ENCODE results near the gene TYMP. TPM values are rescaled to one million over a fixed set of nuclear protein-coding genes. Genes with fewer than 3 reads are reported as not detected.

The TYMP gene
- total RNA-seq, 2 experiments from 2014 or later: 9.9 to 10.0 TPM

DNA sequence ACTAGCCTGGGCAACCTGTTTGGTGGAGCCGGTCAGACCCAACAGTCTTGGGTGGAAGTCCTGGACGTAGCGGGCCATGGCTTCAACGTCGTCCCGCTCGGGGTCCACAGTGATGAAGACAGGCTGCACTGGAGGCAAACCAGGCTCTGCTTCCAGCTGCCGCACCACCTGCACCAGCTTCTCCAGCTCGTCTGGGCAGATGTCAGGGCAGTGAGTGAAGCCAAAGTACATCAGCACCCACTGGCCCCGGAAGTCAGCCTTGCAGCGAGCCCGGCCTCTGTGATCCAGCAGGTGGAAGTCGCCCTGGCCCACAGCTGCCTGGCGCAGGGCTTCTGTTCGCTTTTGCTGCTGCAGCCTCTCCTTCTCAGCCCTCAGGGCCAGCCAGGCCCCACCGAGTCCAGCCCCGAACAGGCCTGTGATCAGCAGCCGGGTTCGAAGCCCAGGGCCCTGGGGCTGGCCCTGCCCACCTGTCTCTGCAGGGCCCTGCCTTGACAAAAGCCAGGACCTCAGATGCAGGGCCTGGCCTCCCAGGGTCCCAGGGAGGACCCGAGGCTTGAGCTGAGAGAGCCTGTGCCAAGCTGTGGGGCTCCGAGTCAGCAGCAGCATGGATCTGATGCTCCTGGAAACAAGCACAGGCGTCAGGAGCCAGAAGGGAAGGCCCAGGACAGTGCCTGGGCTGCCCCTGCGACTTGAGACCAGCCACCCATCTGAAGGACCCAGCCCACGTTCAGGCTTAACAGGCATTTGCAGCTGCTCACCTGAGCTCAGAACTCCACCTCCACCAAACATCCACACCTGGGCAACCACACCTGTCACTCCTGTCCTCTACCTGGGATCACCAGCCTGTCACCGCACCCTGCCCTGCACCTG, 5.8 kb downstream of the TYMP start:
- POLR2A ChIA-PET: interaction anchor here (1.7 to 6.7 kb wide), 7 partner anchors 14 to 97 kb away, joined by 7 to 258 read pairs (median 71); partner anchors contain the start of genes KLHDC7B, LMF2, NCAPH2 and SYCE3
- Histone ChIP-seq H3K27ac (ENCODE audit: low read depth in 1 of 2, low read length in 2 of 2) (no peak overlapping the region), H3K9me3 (ENCODE audit: control insufficient read depth in 1 of 2, insufficient read depth in 1 of 2, low read length in 2 of 2) (no peaks in the 10 kb centered on the region), H3K36me3 (ENCODE audit: insufficient read depth, low read length) (peaks cover 40% of the 10 kb centered on the region), H3K4me3 (ENCODE audit: low read length) (peak overlapping the region; percentile 70), H3K4me1 (ENCODE audit: insufficient read depth, low read length) (peaks cover 44% of the 10 kb centered on the region), H3K27me3 (ENCODE audit: control insufficient read depth in 1 of 2, insufficient read depth in 2 of 2, low read length in 2 of 2) (no peaks in the 10 kb centered on the region)
- CTCF ChIA-PET: interaction anchor here (5.2 kb wide), 1 partner anchor 40 kb away, joined by 70 read pairs; the partner anchor contains the start of gene SYCE3
- DNase-seq: peak in 2 of 14 experiments; percentile 26 to 47
- H3K27me3 Mint-ChIP-seq: no peaks in the 10 kb centered on the region
- peaks cover 28% of the 10 kb centered on the region for H3K4me1 Mint-ChIP-seq (ENCODE audit: low read depth)
- H3K27ac Mint-ChIP-seq: peak overlapping the region; percentile 89
- intact Hi-C loops (cut with DNase I, micrococcal nuclease): loop anchor here in 1 of 2 experiments (2.0 kb wide), 1 partner anchor 15 kb away; the partner anchor contains the start of gene NCAPH2
- peak overlapping the region; percentile 91 for H3K4me3 Mint-ChIP-seq
- H3K36me3 Mint-ChIP-seq (ENCODE audit: low read depth): peaks cover 45% of the 10 kb centered on the region
- no peaks in the 10 kb centered on the region for H3K9me3 Mint-ChIP-seq
- no peak for ATAC-seq (ENCODE audit: poor library complexity)
- TF ChIP-seq, protein P1, sequence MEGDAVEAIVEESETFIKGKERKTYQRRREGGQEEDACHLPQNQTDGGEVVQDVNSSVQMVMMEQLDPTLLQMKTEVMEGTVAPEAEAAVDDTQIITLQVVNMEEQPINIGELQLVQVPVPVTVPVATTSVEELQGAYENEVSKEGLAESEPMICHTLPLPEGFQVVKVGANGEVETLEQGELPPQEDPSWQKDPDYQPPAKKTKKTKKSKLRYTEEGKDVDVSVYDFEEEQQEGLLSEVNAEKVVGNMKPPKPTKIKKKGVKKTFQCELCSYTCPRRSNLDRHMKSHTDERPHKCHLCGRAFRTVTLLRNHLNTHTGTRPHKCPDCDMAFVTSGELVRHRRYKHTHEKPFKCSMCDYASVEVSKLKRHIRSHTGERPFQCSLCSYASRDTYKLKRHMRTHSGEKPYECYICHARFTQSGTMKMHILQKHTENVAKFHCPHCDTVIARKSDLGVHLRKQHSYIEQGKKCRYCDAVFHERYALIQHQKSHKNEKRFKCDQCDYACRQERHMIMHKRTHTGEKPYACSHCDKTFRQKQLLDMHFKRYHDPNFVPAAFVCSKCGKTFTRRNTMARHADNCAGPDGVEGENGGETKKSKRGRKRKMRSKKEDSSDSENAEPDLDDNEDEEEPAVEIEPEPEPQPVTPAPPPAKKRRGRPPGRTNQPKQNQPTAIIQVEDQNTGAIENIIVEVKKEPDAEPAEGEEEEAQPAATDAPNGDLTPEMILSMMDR (IDR thresholded peaks at IDR 0.05): no peak

GRCh38 chr22:50523458-50523805, 6.4 kb downstream of the TYMP start:
- POLR2A ChIA-PET: interaction anchor here (1.0 to 3.2 kb wide), 2 partner anchors 15 to 16 kb away, joined by 5 to 250 read pairs; partner anchors contain the start of genes LMF2 and NCAPH2
- no peaks in the 10 kb centered on the region for H3K27me3 Mint-ChIP-seq
- CTCF ChIA-PET: no interaction called here

DNA sequence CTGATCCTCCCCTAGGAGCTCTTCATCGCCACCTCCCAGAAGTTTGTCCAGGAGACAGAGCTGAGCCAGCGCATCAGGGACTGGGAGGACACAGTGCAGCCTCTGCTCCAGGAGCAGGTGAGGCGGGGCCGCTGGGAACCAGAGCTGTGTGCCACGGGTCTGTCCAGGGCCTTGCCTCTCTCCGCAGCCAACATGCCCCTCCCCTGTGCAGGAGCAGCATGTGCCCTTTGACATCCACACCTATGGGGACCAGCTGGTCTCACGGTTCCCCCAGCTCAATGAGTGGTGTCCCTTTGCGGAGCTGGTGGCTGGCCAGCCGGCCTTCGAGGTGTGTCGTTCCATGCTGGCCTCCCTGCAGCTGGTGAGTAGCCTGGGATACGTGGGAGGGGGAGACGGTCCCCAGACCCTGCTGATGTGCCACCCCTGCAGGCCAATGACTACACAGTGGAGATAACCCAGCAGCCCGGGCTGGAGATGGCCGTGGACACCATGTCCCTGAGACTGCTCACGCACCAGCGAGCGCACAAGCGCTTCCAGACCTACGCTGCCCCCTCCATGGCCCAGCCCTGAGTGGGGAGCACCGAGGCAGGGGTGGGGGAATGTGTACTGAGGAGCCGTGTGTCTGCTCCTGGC, 6.9 kb downstream of the TYMP start:
- H3K27ac Mint-ChIP-seq: peak overlapping the region; percentile 24
- H3K4me3 Mint-ChIP-seq: peak overlapping the region; percentile 51
- peaks cover 51% of the 10 kb centered on the region for H3K36me3 ChIP-seq (ENCODE audit: insufficient read depth, low read length)
- no peak for ATAC-seq (ENCODE audit: poor library complexity)
- no peak overlapping the region for H3K27ac ChIP-seq (ENCODE audit: low read depth in 1 of 2, low read length in 2 of 2)
- no peak overlapping the region for H3K4me3 ChIP-seq (ENCODE audit: low read length)
- H3K9me3 Mint-ChIP-seq: no peaks in the 10 kb centered on the region
- no peaks in the 10 kb centered on the region for H3K27me3 Mint-ChIP-seq
- H3K27me3 ChIP-seq (ENCODE audit: control insufficient read depth in 1 of 2, insufficient read depth in 2 of 2, low read length in 2 of 2): no peaks in the 10 kb centered on the region
- POLR2A ChIA-PET: interaction anchor here (1.0 kb wide), 1 partner anchor 15 kb away, joined by 5 read pairs; the partner anchor contains the start of gene LMF2
- TF ChIP-seq, protein P1 (IDR thresholded peaks at IDR 0.05): no peak
- peak in 1 of 14 experiments; percentile 35 for DNase-seq
- CTCF ChIA-PET: no interaction called here
- peaks cover 21% of the 10 kb centered on the region for H3K4me1 Mint-ChIP-seq (ENCODE audit: low read depth)
- intact Hi-C loops (cut with DNase I, micrococcal nuclease): no loop called here
- H3K36me3 Mint-ChIP-seq (ENCODE audit: low read depth): peaks cover 55% of the 10 kb centered on the region
- H3K4me1 ChIP-seq (ENCODE audit: insufficient read depth, low read length): peaks cover 33% of the 10 kb centered on the region
- no peaks in the 10 kb centered on the region for H3K9me3 ChIP-seq (ENCODE audit: control insufficient read depth in 1 of 2, insufficient read depth in 1 of 2, low read length in 2 of 2)

More at GRCh38 chr22:50523458-50523805, 6.4 kb downstream of the TYMP start:
- Histone ChIP-seq H3K27ac (ENCODE audit: low read depth in 1 of 2, low read length in 2 of 2) (no peak overlapping the region), H3K36me3 (ENCODE audit: insufficient read depth, low read length) (peaks cover 46% of the 10 kb centered on the region), H3K4me3 (ENCODE audit: low read length) (no peak overlapping the region), H3K4me1 (ENCODE audit: insufficient read depth, low read length) (peaks cover 38% of the 10 kb centered on the region), H3K9me3 (ENCODE audit: control insufficient read depth in 1 of 2, insufficient read depth in 1 of 2, low read length in 2 of 2) (no peaks in the 10 kb centered on the region), H3K27me3 (ENCODE audit: control insufficient read depth in 1 of 2, insufficient read depth in 2 of 2, low read length in 2 of 2) (no peaks in the 10 kb centered on the region)
- Mint-ChIP-seq H3K4me1 (ENCODE audit: low read depth) (peaks cover 25% of the 10 kb centered on the region), H3K9me3 (no peaks in the 10 kb centered on the region), H3K36me3 (ENCODE audit: low read depth) (peaks cover 50% of the 10 kb centered on the region), H3K27ac (peak overlapping the region; percentile 24), H3K4me3 (peak overlapping the region; percentile 91)
- TF ChIP-seq, protein P1 (IDR thresholded peaks at IDR 0.05): no peak
- intact Hi-C loops (cut with DNase I, micrococcal nuclease): no loop called here
- ATAC-seq (ENCODE audit: poor library complexity): no peak
- DNase-seq: no peak

Measured in CD4-positive, alpha-beta T cell (primary cell).